NCI-H748 (cell line): Measurements from ENCODE around the gene LRRN2.
"Not testable (repeated sequence)": the region's sequence is repeated elsewhere in the genome, so short reads cannot be mapped to it uniquely, and the experiment has no call there.

Experiments used
- DNase-seq: peaks from one replicate; lab custom pipeline; 2025; ENCODE audit not compliant: unreplicated experiment; lab: John Stamatoyannopoulos, UW

LRRN2 gene

DNA sequence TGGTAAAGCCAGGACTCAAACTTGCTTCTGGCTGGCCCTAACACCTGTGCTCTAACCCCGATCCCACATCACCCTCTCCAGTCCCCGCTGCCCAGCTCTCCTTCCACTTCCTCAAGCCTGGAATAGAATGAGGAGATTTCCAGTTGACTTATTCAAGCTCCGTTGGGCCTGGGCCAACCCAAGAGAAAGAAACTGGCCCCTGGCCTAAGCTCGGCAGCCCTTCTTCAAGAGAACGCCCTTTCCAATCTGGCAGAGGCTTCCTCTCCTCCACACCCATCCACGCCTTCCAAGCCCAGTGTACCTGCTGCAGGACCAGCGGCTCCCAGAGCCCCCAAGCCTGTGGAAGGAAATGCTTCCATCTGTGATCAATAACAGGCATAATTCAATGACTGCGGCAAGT lies 51.9 kb downstream of the LRRN2 start:
- DNase-seq, result peak; percentile 37

DNA sequence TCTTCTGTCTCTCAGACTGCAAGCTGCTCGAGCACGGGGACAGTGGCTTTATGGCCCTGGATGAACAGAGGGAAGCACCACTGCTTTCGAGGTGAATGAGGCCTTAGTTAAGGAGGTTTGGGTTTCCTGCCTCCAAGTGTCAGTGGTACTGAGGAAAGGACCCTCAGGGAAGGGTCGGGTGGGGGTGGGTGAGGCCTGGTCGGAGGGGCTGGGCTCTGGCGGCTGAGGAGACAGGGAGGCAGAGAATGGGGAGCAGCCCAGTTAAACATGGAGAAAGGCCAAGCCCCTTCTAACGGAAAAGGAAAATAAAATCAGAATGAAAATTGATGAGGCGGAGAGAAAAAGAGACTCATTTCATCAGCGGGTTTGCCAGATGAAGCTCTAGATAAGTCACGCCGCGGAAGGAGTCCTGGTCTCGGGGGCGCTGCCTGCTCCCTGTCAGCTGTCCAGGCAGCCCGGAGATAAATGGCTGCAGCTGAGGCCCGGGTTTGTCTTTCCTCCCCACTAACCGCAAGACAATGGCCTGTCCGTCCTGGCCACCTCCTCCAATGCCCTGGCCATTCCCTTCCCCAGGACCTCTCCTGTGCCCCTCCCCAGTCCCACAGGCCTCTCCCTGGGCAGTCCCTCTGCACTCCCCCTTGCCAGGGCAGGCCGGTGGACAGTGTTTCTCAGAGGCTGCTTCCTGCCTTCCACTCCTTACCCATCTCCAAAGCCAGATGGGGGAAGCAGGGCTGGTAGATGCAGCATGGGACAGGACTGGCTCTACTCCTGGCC lies 55.2 kb downstream of the LRRN2 start:
- no peak for DNase-seq

GRCh38 chr1:204629459-204629858 lies 56.1 kb downstream of the LRRN2 start:
- DNase-seq, result not testable (repeated sequence)

- no peak for DNase-seq
These were observed 56.7 kb downstream of the LRRN2 start for GRCh38 chr1:204628868-204629267.

GRCh38 chr1:204627436-204627835 lies 58.1 kb downstream of the LRRN2 start:
- DNase-seq, result no peak

DNA sequence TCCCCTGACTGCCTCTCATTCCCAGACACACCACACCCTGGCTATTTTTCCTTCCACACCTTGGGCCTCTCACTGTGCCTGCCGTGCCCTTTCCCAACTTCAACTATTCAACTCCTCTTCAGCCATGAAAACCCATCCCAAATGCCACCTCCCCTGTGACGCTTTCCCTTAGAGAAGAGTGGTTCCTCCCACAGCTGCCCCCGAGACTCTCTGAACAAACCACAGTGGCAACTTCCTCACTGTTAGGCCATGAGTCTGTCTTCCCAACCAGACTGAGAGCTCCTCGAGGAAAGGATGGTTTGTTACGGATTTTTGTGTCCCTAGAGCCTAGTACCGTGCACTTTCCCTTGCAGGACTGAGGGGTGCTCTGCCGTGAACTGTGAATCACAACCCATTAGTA lies 59.2 kb downstream of the LRRN2 start:
- no peak for DNase-seq

GRCh38 chr1:204624631-204625216 lies 60.8 kb downstream of the LRRN2 start:
- no peak for DNase-seq

DNA sequence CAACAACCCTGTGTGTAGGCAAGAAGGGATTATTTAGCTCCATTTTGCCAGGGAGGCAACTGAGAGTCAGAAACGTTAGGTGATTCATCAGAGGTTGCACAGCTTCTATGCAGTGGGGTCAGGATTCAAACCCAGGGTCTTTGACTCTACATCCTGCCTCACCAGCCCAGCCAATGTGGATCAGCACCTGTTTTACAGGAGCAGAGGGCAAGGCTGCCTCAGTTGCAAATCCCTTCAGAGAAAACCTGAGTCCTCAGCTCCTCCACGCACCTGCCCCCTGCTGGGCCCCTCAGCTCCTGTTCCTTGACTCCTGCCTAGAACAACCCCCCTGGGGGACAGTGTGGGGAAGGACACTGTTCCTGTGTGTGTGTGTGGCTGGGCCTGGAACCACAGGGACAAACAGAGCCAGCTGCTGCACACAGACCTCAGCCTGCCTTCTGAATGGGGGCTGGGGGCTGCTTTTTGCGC lies 61.6 kb downstream of the LRRN2 start:
- no peak for DNase-seq

GRCh38 chr1:204623365-204623893 lies 62.1 kb downstream of the LRRN2 start:
- no peak for DNase-seq

GRCh38 chr1:204621996-204622395 lies 63.5 kb downstream of the LRRN2 start:
- no peak for DNase-seq

- no peak for DNase-seq
These were observed 64.1 kb downstream of the LRRN2 start for GRCh38 chr1:204621396-204621795.

DNA sequence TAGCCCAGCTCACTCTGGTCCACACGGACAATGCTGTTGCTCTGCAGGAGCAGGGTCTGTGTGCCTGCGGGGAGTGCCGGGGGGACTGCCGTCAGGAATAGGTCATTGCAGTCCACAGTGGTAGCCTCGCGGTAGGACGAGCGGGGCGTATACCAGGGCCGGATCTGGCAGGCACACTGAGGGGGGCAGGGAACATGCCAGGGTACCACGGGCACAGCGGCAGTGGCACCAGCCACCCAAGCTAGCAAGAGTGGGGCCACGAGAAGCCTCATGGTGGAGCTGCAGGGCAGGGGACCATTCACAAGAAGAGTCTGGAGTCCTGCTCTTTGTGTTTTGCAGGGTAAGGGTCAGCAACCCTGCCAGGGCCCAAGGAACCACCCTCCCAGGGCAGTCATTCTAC lies 65.8 kb downstream of the LRRN2 start:
- no peak for DNase-seq

DNA sequence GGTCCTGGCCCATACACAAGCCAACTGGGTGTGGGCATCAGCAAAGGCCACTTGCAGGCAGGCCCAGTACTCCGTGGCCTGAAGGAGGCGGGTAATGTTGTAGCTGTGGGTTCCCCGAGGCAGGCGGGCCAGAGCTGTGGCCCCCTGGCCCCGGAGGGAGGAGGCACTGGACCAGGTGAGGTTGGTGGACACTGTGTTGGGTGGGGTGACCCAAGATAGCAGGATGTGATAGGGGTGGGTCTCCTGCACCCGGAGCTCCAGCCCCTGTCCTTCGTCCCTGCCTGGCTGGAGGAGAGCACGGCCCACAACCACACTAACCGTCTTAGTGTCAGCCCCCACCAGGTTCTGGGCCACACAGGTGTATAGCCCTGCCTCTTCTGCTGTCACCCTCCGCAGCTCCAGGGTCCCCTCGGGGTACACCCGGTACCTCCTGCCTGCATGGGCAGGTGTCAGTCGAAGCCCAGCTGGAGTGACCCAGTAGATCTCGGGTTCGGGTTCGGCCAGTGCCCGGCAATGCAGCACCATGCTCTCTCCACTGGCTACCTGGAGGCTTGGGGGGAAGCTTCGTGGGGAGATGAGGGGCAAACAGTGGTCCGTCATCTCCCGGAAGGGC lies 67.3 kb downstream of the LRRN2 start:
- DNase-seq, result no peak

GRCh38 chr1:204617256-204618147 lies 68.0 kb downstream of the LRRN2 start:
- no peak for DNase-seq

DNA sequence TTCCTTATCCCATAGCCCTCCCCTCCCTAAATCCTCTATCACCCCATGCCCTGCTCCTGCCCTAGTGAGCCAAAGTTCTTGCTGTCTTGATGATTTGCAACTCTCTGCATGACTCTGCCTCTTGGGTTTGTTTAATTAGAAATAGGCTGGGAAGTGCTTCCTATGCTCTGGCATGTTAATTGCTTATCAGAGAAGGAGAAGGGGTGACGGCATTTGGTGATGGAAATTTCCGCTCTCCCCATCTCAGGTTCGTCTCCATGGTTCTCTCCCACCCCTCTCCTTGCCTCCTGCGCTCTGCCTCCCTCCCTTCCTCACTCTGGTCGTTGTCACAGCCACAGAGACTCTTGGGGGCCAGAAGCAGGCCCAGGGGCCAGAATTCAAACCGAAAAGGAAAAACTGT lies 68.9 kb downstream of the LRRN2 start:
- no peak for DNase-seq

- DNase-seq, result peak; percentile 4
These were observed 69.7 kb downstream of the LRRN2 start for GRCh38 chr1:204615881-204616280.

DNA sequence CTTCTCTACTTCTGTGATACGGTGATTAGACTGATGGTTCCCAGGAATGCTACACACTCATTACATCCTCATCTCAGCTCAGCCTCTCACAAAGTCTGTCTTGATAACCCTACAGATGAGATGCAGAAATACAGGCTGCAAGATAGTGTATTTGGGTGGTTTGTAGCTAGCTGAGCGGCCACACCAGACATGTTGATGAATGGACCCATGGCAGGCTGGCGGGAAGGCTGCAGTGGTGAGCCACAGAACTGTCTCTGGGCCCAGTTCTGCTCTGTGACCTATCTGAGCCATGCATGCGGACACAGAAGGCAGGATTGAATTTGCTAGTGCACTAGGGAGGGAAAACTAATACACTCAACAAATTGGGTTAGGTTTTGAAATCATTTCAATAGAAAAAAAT lies 71.9 kb downstream of the LRRN2 start:
- DNase-seq, result no peak

DNA sequence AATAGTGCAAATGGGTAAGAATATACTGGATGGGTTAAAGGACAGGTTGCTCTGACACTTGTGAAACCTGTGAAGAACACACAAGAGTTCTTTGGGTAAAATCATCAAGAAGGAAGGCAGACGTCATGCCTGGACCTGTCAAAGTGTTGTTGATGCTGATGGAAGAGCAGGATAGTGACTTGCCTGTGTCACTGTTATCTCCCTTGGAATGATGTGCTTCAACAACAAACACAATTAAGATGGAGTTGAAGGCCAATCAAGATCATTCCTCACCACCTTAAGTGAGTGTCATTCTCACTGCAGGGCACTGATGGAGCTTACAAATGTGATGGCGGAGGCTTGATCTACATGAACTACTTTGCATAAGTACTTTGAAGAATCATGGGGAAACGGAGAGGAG lies 73.2 kb downstream of the LRRN2 start:
- DNase-seq, result no peak

DNA sequence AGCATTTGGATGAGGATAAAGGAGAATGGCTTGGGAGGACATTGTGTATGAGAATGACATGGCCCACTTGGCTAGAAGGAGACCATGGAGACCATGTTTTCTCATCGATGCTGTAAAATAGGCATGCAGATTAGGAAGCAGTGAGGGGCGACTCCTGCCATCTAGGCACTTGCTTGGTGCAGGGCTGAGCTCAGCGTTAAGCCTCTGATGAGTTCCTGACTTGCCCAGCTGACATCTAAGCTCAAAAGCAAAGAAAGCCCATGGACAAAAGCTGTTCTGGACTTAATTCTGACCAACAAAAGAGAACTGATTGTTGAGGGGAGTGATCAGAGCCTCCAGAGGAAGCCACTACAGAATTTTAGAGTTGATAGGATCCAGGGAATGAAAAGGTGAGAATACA lies 74.5 kb downstream of the LRRN2 start:
- DNase-seq, result no peak

DNA sequence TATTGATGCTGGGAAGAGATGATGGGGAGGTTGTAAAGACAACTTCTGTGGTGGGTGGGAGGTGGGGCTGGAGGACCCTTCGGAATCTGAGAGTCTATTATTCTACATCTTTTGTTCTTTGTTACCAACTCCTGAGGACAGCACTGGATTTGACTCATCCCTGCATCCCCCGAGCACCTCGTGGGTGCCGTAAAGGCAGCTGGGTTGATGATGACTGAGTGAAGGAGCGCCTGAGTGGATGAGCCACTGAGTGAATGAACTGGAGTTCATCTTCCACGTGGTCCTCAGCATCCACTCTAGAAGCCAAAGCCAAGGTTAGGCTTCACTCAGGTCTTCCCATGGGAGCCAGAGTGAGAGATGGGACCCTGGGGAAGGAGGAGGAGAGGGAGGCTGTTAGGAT lies 77.6 kb downstream of the LRRN2 start:
- no peak for DNase-seq

DNA sequence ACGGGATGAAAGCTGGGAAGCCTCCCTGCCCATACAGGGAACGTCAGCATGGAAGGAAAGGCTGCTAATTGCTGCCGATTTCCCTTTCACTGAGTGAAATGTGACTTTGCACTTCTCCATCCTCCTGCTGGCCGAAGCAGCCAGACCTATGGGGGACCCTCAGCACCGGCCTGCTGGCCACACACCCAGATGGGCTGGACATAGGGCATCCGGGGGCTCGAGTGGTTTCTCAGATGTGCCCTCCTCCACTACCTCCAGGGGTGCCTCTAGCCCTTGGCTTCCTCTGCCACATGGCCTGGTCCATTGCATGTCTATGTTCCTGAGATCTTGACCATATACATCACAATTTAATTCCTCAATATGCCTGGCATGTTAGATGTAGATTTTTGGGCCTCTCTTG lies 79.7 kb downstream of the LRRN2 start:
- DNase-seq, result no peak
